ENCODE results near the gene MAGEC3.

Gene MAGEC3

GRCh38 chrX:141947350-141947749 is 109.2 kb downstream of the MAGEC3 start:
- DNase-seq (ENCODE audit: low read depth in 3 of 3): no peak
